ENCODE data around the gene ZBTB8B. TPM values are rescaled to one million over a fixed set of nuclear protein-coding genes. Genes with fewer than 3 reads are reported as not detected.

Gene ZBTB8B
- total and polyA plus RNA-seq, 10 of the 15 experiments (the other 5 are each of a cell fraction or from before 2014, with no cell fraction given), result under 0.01 to 0.04 (median 0.01) TPM; not detected in 4

GRCh38 chr1:32480761-32481160 is 15.9 kb downstream of the ZBTB8B start:
- ChIA-PET CTCF (interaction anchor here (0.6 to 1.3 kb wide), 2 partner anchors 33 to 616 kb away, joined by 3 read pairs; no protein-coding TSS in a partner anchor), RAD21 (ENCODE audit: unreplicated experiment) (no interaction called here), POLR2A (no interaction called here), SMC1A (ENCODE audit: uncharacterized antibody, unreplicated experiment) (interaction anchor here (1.4 kb wide), 1 partner anchor 15 kb away, joined by 8 read pairs; no protein-coding TSS in a partner anchor)
- H3K9me3 ChIP-seq (replicated peaks; ENCODE audit: control insufficient read depth, insufficient read depth, low read length), result no peaks in the 10 kb centered on the region
- intact Hi-C loops (cut with micrococcal nuclease; ENCODE audit: unreplicated experiment) (no loop called here), in situ Hi-C loops (cut with MboI) (no loop called here)
- FAIRE-seq (no peak), DNase-seq (ENCODE audit: low read depth, low spot score) (no peak), ATAC-seq (no peak)
- BruUV-seq (replicated peaks), result no TSS peak
- no peaks in the 10 kb centered on the region for H3K79me2 ChIP-seq (ENCODE audit: control insufficient read depth, insufficient read depth, low read length)
- H3K4me1 ChIP-seq (ENCODE audit: control insufficient read depth, insufficient read depth, low read length), result no peaks in the 10 kb centered on the region
- H3K4me2 ChIP-seq (ENCODE audit: control insufficient read depth, insufficient read depth), result no peak overlapping the region
- no peak overlapping the region for H2AFZ ChIP-seq (ENCODE audit: control insufficient read depth, low read depth, low read length)
- no peaks in the 10 kb centered on the region for H4K20me1 ChIP-seq (ENCODE audit: control insufficient read depth, insufficient read depth)
- no peak overlapping the region for H3K27ac ChIP-seq (ENCODE audit: control insufficient read depth, insufficient read depth)
- no peaks in the 10 kb centered on the region for H3K36me3 ChIP-seq (ENCODE audit: control insufficient read depth in 2 of 2, insufficient read depth in 2 of 2, low read length in 1 of 2)
- no peak overlapping the region for H3K9ac ChIP-seq (ENCODE audit: control insufficient read depth, insufficient read depth, low read length)
- no peaks in the 10 kb centered on the region; a peak in 1 of 4 replicates for H3K27me3 ChIP-seq (replicated peaks in 1 of 2; ENCODE audit: control insufficient read depth in 2 of 2, insufficient read depth in 2 of 2, low read length in 1 of 2)
- WGBS (ENCODE audit: insufficient coverage, insufficient replicate concordance, low lambda C conversion rate, missing lambda C conversion rate), result 80% methylated on average over 12 of the region's 12 CpGs
- no peak overlapping the region for H3K4me3 ChIP-seq
- TF ChIP-seq NFYA (IDR thresholded peaks at IDR 0.05; ENCODE audit: borderline replicate concordance, low read depth, low read length) (no peak), ZBTB40 (IDR thresholded peaks at IDR 0.05; ENCODE audit: borderline replicate concordance) (no peak), TCF12 (IDR thresholded peaks at IDR 0.05; ENCODE audit: low read depth, low read length) (no peak), BCLAF1 (IDR thresholded peaks at IDR 0.05) (no peak), RCOR1 (conservative IDR thresholded peaks at IDR 0.05; ENCODE audit: low read depth, low read length) (no peak), NRF1 (conservative IDR thresholded peaks at IDR 0.05; ENCODE audit: low read depth, low read length) (no peak), PAX8 (IDR thresholded peaks at IDR 0.05) (no peak), CEBPB (IDR thresholded peaks at IDR 0.05; ENCODE audit: borderline replicate concordance in 1 of 2, low read depth in 2 of 2, low read length in 2 of 2) (no peak), SREBF1 (IDR thresholded peaks at IDR 0.05; ENCODE audit: low read length) (no peak), NBN (IDR thresholded peaks at IDR 0.05) (no peak), SMAD1 (IDR thresholded peaks at IDR 0.05; ENCODE audit: low read depth, partially characterized antibody) (no peak), ZNF592 (IDR thresholded peaks at IDR 0.05) (no peak), WRNIP1 (IDR thresholded peaks at IDR 0.05; ENCODE audit: borderline replicate concordance, low read depth, low read length) (no peak), BHLHE40 (IDR thresholded peaks at IDR 0.05; ENCODE audit: borderline replicate concordance in 1 of 2, low read depth in 2 of 2, low read length in 1 of 2) (no peak)
